Measurements from ENCODE around the gene SARS1. TPM values are rescaled to one million over a fixed set of nuclear protein-coding genes. Genes with fewer than 3 reads are reported as not detected.
"Not testable (repeated sequence)": the region's sequence is repeated elsewhere in the genome, so short reads cannot be mapped to it uniquely, and the experiment has no call there.

SARS1 gene
- total RNA-seq, 1 donor from 2014 or later = 96.0 TPM

DNA sequence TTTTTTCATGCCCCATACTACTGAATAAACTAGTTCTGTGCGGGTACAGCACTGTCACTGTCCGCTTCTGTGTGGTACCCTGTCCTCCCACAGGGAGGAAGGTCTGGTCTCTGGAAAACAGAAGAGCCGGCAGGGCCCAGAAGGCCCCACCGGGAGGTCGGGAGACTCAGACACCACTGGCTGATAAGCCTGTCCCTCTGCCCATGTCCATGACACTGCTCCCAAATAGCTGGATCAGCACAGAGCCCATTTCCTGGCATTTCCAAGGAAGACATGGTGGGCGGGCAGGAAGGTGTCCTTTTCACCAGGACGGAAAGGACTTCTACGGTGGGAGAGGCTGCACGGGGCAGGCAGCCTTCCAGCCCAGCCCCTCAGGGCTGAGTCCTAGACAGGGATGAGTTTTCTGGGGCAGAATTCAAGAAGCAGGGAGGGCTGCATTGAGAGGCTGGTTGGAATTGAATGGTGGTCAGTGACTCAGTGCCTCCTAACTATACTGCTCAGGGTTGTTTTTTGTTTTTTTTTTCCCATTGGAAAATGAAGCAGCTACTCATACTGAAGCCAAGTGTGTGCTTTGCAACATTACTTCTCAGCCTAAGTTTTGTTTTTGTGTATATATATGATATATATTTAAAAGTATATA lies 62.1 kb downstream of the SARS1 start:
- DNase-seq = no peak

DNA sequence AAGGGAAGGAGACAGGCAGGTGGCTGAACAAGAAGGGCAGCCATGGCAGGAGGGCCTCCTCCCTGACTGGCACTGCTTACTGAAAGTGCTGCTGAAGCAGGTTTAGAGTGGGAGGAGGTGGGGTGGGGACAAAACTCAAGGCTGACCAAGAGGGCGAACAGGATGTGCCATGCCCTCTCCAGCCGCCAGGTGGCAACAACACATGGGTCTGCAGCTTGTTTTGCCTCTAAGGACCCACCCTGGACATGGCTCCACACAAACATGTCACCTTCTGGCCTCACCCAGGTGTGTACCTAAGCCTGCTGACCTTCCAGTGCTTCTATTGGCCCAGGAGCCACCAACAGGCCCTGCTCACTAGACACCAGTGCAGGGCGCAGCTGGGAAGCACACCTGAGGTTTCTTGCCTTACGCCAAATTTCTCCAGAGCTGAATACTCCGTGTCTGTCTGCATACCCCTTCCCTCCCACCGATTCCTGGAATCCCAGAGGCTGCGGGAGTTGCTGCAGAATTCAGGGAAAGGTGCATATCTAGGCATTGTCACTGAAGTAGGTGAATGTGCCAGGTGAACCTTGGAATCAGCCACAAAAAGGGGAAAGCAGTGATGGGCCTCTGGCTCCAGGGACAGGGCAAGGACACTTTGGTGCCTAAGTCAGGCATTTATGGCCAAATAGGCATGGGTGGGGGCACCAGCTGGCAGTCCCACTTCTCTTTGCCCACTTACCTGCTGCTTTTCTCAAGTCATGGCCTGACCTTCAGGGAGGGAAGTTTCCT lies 63.9 kb downstream of the SARS1 start:
- peak; percentile 20 for DNase-seq

DNA sequence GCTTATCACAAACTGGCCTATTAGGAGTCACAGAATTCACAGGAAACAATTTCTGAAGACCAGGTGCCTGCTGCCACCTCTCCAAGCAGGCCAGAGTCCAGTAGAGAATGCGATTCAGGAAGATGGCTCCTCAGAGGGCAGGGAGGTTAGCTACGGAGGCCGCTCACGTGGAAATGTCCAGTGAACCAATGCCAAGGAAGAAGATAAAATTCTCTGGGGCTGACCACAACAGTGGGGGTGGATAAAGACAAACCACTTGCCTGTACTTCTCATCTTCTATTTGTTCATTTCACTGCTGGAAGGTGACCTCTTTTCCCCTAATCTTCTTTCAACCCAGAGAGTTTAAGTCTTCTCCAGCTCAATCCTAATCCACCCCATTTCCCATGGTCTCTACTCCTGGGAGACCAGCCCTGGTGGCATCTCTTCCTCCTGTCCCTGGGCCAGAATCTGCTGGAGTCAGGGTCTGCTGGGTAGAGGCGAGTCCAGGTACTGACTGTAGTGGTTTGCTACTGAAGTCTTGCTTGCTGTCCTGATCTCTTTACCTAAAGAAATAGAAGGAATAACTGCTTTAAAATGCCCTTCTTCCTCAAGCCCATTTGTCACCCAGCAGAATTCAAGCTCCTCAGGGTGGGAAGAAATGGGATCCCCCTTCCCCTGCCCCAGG lies 66.0 kb downstream of the SARS1 start:
- no peak for DNase-seq

DNA sequence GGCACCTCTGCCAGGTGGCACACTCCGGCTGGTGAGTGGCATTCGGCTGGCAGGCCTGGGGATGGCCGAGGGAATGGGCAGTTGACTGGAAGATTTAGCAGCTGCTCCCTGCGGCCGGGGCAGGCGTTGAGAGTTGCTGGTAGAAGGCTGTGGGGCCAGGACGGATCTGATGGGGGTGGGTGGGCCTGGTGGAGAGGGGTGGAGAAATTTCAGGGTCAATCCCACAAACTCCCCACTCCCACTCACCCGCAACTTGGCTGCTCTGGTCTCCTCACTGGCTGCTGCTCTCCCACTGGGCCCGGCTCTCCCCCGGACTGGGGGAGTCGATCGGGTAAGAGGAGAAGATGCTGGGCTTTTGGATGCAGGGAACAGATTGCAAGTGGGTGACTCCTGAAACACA lies 67.1 kb downstream of the SARS1 start:
- no peak for DNase-seq

DNA sequence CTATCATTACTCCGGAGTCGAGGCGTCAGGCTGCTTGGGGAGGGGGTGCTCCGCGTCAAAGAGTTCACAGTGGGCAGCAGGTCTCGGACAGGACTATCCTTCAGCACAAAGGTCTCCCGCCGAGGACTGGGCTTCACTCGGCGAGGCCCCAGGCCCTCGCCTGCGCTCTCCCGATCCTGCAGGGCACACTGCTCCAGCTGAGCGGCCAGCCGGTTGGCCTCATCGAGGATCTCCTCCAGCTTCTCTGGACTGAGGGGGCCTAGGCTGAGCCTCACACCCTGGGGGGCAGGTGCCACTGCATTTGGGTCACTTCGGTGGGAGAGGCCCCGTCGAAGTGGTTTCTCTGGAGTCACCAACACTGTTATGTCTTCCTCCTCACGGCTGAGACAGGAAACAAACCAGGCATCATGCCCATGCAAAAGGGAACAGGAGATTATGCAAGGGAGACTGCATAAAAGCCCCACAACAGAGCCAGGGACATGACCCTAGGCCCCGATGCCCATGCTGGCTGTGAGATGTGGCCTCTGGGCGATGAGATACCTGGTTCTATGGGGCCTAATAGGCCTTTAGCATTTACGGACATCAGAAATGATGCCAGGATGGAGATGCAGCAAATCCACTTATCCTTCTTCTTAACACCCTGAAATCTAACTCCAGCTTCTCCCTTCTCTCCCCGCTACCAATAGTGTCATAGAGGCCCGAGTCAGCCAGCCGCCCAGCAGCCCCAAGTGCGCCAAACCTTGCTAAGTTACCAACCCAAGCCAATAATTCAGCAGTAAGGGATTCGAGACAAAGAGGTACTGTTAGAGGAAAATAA lies 68.2 kb downstream of the SARS1 start:
- DNase-seq = no peak

DNA sequence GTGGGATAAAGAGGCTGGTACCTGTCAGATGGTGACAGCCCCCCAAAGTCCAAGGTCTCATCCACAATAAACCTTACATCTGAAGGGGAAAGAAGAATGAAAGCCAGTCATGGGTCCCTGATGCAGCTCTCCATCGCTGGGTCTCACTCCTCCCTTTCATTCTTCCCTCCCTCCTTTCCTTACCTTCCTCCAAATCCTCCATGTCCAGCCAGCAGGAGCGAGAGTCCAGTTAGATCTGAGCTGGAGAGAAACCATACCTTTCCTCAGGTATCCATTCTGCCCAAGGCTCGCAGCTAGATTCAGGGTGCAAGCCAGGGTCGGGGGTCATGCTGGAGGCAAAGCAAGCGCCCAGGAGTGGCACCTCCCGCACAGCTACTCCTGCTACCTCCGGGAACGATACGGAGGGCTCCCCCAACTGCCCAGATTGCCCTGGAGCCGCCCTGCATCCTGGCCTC lies 68.8 kb downstream of the SARS1 start:
- DNase-seq = no peak

DNA sequence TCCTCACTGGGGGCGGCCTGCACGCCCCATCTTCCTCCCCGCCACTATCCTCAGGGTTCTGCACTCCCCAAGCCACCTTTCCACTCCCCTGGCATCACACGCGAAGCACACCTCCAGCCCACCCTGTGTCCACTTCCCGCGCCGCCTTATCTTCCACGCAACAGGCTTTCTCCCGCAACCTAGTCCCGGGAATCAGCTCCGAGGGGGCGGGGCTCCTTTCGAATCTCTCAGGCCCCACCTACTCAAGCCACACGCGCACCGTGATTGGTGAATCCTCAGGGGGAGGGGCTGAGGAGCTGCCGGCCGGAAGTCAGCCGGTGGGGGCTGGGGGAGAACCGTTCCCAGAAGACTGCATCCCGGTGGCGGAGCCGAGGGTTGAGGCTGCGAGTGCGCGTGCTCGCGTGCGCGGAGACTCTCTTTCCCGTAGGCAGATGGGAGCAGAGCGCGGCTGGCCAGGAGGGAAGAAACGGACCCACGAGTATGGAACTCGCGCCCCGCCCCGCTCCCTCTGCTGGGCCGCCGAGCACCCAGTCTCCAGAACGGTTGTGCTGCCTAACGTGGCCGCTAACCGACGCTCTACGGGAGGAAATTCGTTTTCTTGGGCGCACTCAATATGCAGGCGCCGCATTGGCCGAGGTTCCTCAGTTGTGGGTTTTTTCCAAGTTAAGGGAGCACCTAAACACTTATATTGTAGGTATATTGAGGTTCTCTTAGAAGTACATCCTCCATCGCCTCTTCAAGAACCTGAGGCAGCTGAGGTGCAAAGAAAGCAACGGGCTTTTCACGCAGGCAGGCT lies 69.4 kb downstream of the SARS1 start, which contains the start of gene PSRC1:
TSS of gene PSRC1 (minus strand) at position 194 of the 796 bp plus-strand sequence.
- peak; percentile 94 for DNase-seq

DNA sequence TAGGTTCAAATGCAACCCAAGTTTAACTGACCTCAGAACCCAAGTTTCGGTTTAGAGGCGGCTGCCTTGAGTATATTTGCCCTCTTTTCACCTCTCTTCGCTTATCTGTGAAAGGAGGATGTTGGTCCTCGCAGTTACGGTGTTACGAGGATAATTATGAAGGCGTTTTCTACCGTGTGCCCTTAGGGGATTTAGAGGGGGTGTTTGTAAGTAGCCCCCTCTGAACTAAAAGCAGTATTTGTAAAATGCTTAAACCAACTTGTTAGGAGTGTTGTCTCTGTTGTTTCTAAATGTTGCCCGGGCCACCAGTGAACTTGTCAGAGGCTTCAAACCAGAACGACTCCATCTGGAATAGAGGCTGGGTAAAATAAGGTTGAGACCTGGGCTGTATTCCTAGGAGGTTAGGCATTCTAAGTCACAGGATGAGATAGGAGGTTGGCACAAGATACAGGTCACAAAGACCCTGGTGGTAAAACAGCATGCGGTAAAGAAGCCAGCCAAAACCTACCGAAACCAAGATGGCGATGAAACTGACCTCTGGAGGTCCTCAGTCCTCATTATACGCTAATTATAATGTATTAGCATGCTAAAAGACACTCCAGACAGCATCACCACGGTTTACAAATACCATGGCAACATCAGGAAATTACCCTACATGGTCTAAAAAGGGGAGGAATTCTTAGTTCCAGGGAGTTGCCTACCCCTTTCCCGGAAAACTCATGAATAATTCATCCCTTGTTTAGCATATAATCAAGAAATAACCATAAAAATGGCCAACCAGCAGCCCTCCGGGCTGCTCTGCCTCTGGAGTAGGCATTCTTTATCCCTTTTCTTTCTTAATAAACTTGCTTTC lies 70.3 kb downstream of the SARS1 start:
- no peak for DNase-seq

DNA sequence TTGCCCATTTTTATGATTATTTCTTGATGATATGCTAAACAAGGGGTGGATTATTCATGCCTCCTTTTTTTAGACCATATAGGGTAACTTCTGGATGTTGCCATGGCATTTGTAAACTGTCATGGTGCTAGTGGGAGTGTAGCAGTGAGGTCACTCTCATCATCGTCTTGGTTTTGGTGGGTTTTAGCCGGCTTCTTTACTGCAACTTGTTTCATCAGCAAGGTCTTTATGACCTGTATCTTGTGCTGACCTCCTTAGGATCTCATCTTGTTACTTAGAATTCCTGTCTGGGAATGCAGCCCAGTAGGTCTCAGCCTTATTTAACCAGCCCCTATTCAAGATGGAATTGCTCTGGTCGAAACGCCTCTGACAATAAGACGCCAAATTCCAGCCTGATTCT lies 73.0 kb downstream of the SARS1 start:
- DNase-seq = not testable (repeated sequence)

Other genes with a start within 250 kb of the SARS1 start
- 22.5 TPM for gene WDR47, start 171.8 kb upstream of the SARS1 start, total RNA-seq
- 47.5 TPM for gene TAF13, start 137.9 kb upstream of the SARS1 start, total RNA-seq
- 31.9 TPM for gene TMEM167B, start 123.2 kb upstream of the SARS1 start, total RNA-seq
- 3.5 TPM for gene ELAPOR1, start 99.8 kb upstream of the SARS1 start, total RNA-seq
- gene CELSR2, start 35.6 kb downstream of the SARS1 start, total RNA-seq = 22.4 TPM
- 5.0 TPM for gene PSRC1, start 69.2 kb downstream of the SARS1 start, total RNA-seq
- not detected for gene MYBPHL, start 93.1 kb downstream of the SARS1 start, total RNA-seq
- 30.9 TPM for gene SORT1, start 184.0 kb downstream of the SARS1 start, total RNA-seq
- gene PSMA5, start 212.5 kb downstream of the SARS1 start, total RNA-seq = 24.6 TPM